H9 (cell line): Measurements from ENCODE around the gene STX8. TPM values are rescaled to one million over a fixed set of nuclear protein-coding genes. Genes with fewer than 3 reads are reported as not detected.

Source experiments
- DNase-seq: peaks from one replicate; pipeline ENCODE4 v3.0.0-alpha.2; 2017
- H2AFZ ChIP-seq: one replicate; pipeline ENCODE4 v1.6.1; 2013; ENCODE audit warnings: mild to moderate bottlenecking, low read length, control low read depth, moderate library complexity
- H2AK5ac ChIP-seq: 2 replicates; pipeline ENCODE4 v1.6.1; 2013; ENCODE audit warnings: low read length, control low read depth, mixed read lengths; ENCODE audit not compliant: insufficient read length
- H2BK120ac ChIP-seq: one replicate; pipeline ENCODE4 v1.6.1; 2013; ENCODE audit warnings: low read depth, mild to moderate bottlenecking, low read length, control low read depth, inconsistent platforms; ENCODE audit not compliant: poor library complexity, severe bottlenecking
- H2BK12ac ChIP-seq: 2 replicates; pipeline ENCODE4 v1.6.1; 2013; ENCODE audit warnings: low read length, control low read depth, mixed read lengths, low read depth; ENCODE audit not compliant: insufficient read length
- H2BK15ac ChIP-seq: 2 replicates; pipeline ENCODE4 v1.6.1; 2013; ENCODE audit warnings: low read depth, low read length, control low read depth
- H2BK20ac ChIP-seq: one replicate; pipeline ENCODE4 v1.6.1; 2013; ENCODE audit warnings: low read depth, mild to moderate bottlenecking, low read length, control low read depth, inconsistent platforms; ENCODE audit not compliant: poor library complexity, severe bottlenecking
- H2BK5ac ChIP-seq: 2 replicates; pipeline ENCODE4 v1.6.1; 2013; ENCODE audit warnings: low read length, control low read depth, mixed read lengths; ENCODE audit not compliant: insufficient read length
- H3K14ac ChIP-seq: 2 replicates; pipeline ENCODE4 v1.6.1; 2013; ENCODE audit warnings: low read length, control low read depth; ENCODE audit not compliant: insufficient read depth
- H3K18ac ChIP-seq: 2 replicates; pipeline ENCODE4 v1.6.1; 2013; ENCODE audit warnings: low read depth, mild to moderate bottlenecking, mixed read lengths, low read length, control low read depth; ENCODE audit not compliant: insufficient read length
- H3K23ac ChIP-seq: 2 replicates; pipeline ENCODE4 v1.6.1; 2013; ENCODE audit warnings: low read length, control low read depth, mixed read lengths, low read depth; ENCODE audit not compliant: insufficient read length
- H3K23me2 ChIP-seq: 2 replicates; pipeline ENCODE4 v1.6.1; 2013; ENCODE audit warnings: low read depth, mild to moderate bottlenecking, mixed read lengths, low read length, control low read depth; ENCODE audit not compliant: insufficient read length, poor library complexity, severe bottlenecking
- H3K27ac ChIP-seq: 2 replicates; pipeline ENCODE4 v1.5.1; 2013; ENCODE audit warnings: low read length, control low read depth, mixed read lengths, low read depth; ENCODE audit not compliant: insufficient read length
- H3K27me3 ChIP-seq: 2 replicates; pipeline ENCODE4 v1.6.1; 2013; ENCODE audit warnings: low read length, control low read depth, inconsistent platforms; ENCODE audit not compliant: insufficient read depth
- H3K4ac ChIP-seq: 2 replicates; pipeline ENCODE4 v1.6.1; 2013; ENCODE audit warnings: low read depth, mild to moderate bottlenecking, control low read depth, inconsistent platforms, low read length, moderate library complexity
- H3K4me1 ChIP-seq: 2 replicates; pipeline ENCODE4 v1.6.1; 2013; ENCODE audit warnings: low read length, control low read depth, inconsistent platforms; ENCODE audit not compliant: insufficient read depth
- H3K4me2 ChIP-seq: 2 replicates; pipeline ENCODE4 v1.6.1; 2013; ENCODE audit warnings: low read length, control low read depth, mixed read lengths; ENCODE audit not compliant: insufficient read length, insufficient read depth
- H3K56ac ChIP-seq: 2 replicates; pipeline ENCODE4 v1.6.1; 2013; ENCODE audit warnings: low read depth, mild to moderate bottlenecking, mixed read lengths, low read length, control low read depth; ENCODE audit not compliant: insufficient read length
- H3K79me1 ChIP-seq: 2 replicates; pipeline ENCODE4 v1.6.1; 2013; ENCODE audit warnings: low read depth, mild to moderate bottlenecking, moderate library complexity, low read length, control low read depth, inconsistent platforms; ENCODE audit not compliant: insufficient read depth, poor library complexity, severe bottlenecking
- H3K79me2 ChIP-seq: 2 replicates; pipeline ENCODE4 v1.6.1; 2013; ENCODE audit warnings: low read length, control low read depth, inconsistent platforms; ENCODE audit not compliant: insufficient read depth
- H3K9ac ChIP-seq: 2 replicates; pipeline ENCODE4 v1.6.1; 2013; ENCODE audit warnings: low read length, control low read depth, mixed read lengths; ENCODE audit not compliant: insufficient read length; ENCODE audit errors: extremely low read depth
- H3K9me3 ChIP-seq: one replicate; pipeline ENCODE4 v1.6.1; 2013; ENCODE audit warnings: low read depth, low read length, inconsistent platforms; ENCODE audit not compliant: control insufficient read depth
- H3T11ph ChIP-seq: one replicate; pipeline ENCODE4 v1.6.1; 2013; ENCODE audit warnings: mild to moderate bottlenecking, low read length, control low read depth, inconsistent platforms
- H4K20me1 ChIP-seq: one replicate; pipeline ENCODE4 v1.6.1; 2013; ENCODE audit not compliant: control insufficient read depth, insufficient read length, insufficient read depth
- H4K5ac ChIP-seq: 2 replicates; pipeline ENCODE4 v1.6.1; 2013; ENCODE audit warnings: low read depth, mild to moderate bottlenecking, mixed read lengths, low read length, control low read depth; ENCODE audit not compliant: insufficient read length
- H4K8ac ChIP-seq: replicated peaks from 2 replicates; pipeline ENCODE4 v1.6.1; 2013; ENCODE audit warnings: low read length, control low read depth, mixed read lengths, low read depth; ENCODE audit not compliant: insufficient read length
- H4K91ac ChIP-seq: 2 replicates; pipeline ENCODE4 v1.6.1; 2013; ENCODE audit warnings: low read depth, mild to moderate bottlenecking, moderate library complexity, mixed read lengths, low read length, control low read depth; ENCODE audit not compliant: insufficient read length
- H3K27ac Mint-ChIP-seq, 3 experiments: 2 replicates in 2 of 3; 3 replicates in 1 of 3; pipeline ENCODE4 v1.8.0; 2020 to 2021; ENCODE audit warnings: mixed read lengths in 3 of 3, mild to moderate bottlenecking in 1 of 3, moderate library complexity in 1 of 3
- H3K27me3 Mint-ChIP-seq: 2 replicates; pipeline ENCODE4 v1.8.0; 2021; ENCODE audit warnings: low read depth, mild to moderate bottlenecking, moderate library complexity, mixed read lengths
- H3K36me3 Mint-ChIP-seq, 3 experiments: 2 replicates in 2 of 3; 3 replicates in 1 of 3; pipeline ENCODE4 v1.8.0; 2020 to 2021; ENCODE audit warnings: low read depth in 3 of 3, mixed read lengths in 3 of 3; ENCODE audit not compliant: insufficient read depth in 1 of 3
- H3K4me1 Mint-ChIP-seq, 2 experiments: 2 replicates each; pipeline ENCODE4 v1.8.0; 2020; ENCODE audit warnings: mixed read lengths in 2 of 2
- H3K4me3 Mint-ChIP-seq, 2 experiments: 2 replicates in 1 of 2; 3 replicates in 1 of 2; pipeline ENCODE4 v1.8.0; 2020 to 2021; ENCODE audit warnings: mild to moderate bottlenecking in 2 of 2, mixed read lengths in 2 of 2, moderate library complexity in 1 of 2
- H3K9me3 Mint-ChIP-seq, 2 experiments: 2 replicates in 1 of 2; 3 replicates in 1 of 2; pipeline ENCODE4 v1.8.0; 2020; ENCODE audit warnings: mild to moderate bottlenecking in 2 of 2, mixed read lengths in 2 of 2, moderate library complexity in 1 of 2
- WGBS: extraction: QIAGEN DNeasy Blood & Tissue Kit; methylation state at CpG from one replicate; pipeline ENCODE4 v1.1.7; 2013; ENCODE audit warnings: missing lambda C conversion rate, low lambda C conversion rate, mixed read lengths; ENCODE audit not compliant: insufficient read length; ENCODE audit errors: extremely low coverage; 5-methylcytosine and 5-hydroxymethylcytosine counted together
- total RNA-seq: library from RNA; stranded (reverse); gene quantifications from 2 replicates; pipeline ENCODE4 v1.2.1, GENCODE V29; 2021
- TF ChIP-seq, protein P1 (sequence below): fragments of 200-600 bp; sonication (generic); conservative IDR thresholded peaks from 3 replicates; pipeline ENCODE4 v1.8.0; 2021; ENCODE audit warnings: antibody characterized with exemption, mild to moderate bottlenecking

STX8 gene
- total RNA-seq, 1 experiment from 2014 or later = 55.1 TPM

DNA sequence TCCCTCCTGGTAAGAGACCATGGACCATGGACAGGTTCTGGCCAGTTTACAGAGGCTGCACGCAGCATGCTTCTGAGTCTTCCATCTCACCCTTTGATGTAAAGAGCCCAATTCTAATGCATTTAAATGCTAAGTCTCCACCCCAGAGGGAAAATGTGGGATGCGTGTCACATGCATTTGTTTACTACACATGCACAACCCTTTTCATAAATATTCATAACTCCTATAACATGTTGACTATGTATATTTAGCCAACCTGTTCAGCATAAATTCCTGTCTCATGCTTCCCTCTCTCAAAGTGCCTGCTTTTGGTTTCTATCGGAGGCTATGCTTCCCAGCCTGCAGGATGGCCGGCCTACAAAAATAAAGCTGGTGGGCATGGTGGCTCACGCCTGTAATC lies 260.3 kb downstream of the STX8 start:
- no peaks in the 10 kb centered on the region for H3K23me2 ChIP-seq
- H2BK12ac ChIP-seq = no peak overlapping the region
- no peak overlapping the region for H4K5ac ChIP-seq
- no peak overlapping the region for H3K14ac ChIP-seq
- Mint-ChIP-seq H3K9me3 (peaks cover 5% of the 10 kb centered on the region in 2 experiments; a peak in 3 of 5 replicates), H3K4me1 (peaks cover 4 to 8% of the 10 kb centered on the region in 2 experiments), H3K27me3 (no peaks in the 10 kb centered on the region), H3K27ac (no peak overlapping the region), H3K4me3 (no peak overlapping the region), H3K36me3 (peaks cover 0 to 16% (median 3%) of the 10 kb centered on the region in 3 experiments; a peak in 4 of 7 replicates)
- no peak overlapping the region for H4K91ac ChIP-seq
- H3K79me2 ChIP-seq = no peaks in the 10 kb centered on the region
- no peak overlapping the region for H3K27ac ChIP-seq
- no peak overlapping the region for H2BK120ac ChIP-seq
- DNase-seq = no peak
- no CpG with 5 or more reads among the region's 5 CpGs for whole genome bisulfite sequencing
- no peak overlapping the region for H3K4ac ChIP-seq
- H3K4me1 ChIP-seq = no peaks in the 10 kb centered on the region
- H2BK5ac ChIP-seq = no peak overlapping the region
- H4K8ac ChIP-seq = no peak overlapping the region
- no peak overlapping the region for H2BK20ac ChIP-seq
- H2BK15ac ChIP-seq = no peak overlapping the region
- H4K20me1 ChIP-seq = no peaks in the 10 kb centered on the region
- H3K56ac ChIP-seq = no peak overlapping the region
- no peak overlapping the region for H3K18ac ChIP-seq
- no peak overlapping the region for H3T11ph ChIP-seq
- H2AK5ac ChIP-seq = no peak overlapping the region
- H3K9me3 ChIP-seq = no peaks in the 10 kb centered on the region
- TF ChIP-seq, protein P1, sequence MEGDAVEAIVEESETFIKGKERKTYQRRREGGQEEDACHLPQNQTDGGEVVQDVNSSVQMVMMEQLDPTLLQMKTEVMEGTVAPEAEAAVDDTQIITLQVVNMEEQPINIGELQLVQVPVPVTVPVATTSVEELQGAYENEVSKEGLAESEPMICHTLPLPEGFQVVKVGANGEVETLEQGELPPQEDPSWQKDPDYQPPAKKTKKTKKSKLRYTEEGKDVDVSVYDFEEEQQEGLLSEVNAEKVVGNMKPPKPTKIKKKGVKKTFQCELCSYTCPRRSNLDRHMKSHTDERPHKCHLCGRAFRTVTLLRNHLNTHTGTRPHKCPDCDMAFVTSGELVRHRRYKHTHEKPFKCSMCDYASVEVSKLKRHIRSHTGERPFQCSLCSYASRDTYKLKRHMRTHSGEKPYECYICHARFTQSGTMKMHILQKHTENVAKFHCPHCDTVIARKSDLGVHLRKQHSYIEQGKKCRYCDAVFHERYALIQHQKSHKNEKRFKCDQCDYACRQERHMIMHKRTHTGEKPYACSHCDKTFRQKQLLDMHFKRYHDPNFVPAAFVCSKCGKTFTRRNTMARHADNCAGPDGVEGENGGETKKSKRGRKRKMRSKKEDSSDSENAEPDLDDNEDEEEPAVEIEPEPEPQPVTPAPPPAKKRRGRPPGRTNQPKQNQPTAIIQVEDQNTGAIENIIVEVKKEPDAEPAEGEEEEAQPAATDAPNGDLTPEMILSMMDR = no peak
- no peak overlapping the region for H3K4me2 ChIP-seq
- H3K79me1 ChIP-seq = no peaks in the 10 kb centered on the region
- H3K9ac ChIP-seq = no peak overlapping the region
- no peak overlapping the region for H2AFZ ChIP-seq
- no peaks in the 10 kb centered on the region for H3K27me3 ChIP-seq
- H3K23ac ChIP-seq = no peak overlapping the region
